ENCODE measurements around the gene HHIPL1. TPM values are rescaled to one million over a fixed set of nuclear protein-coding genes. Genes with fewer than 3 reads are reported as not detected.

Gene HHIPL1
- total RNA-seq, 2 experiments from 2014 or later: 0.09 TPM; not detected in 1

Other genes starting within 250 kb of the HHIPL1 start
- gene SETD3, start 164.3 kb upstream of the HHIPL1 start, total RNA-seq: 10 to 100 TPM; 53.9 to 61.4 TPM
- gene CCNK, start 163.7 kb upstream of the HHIPL1 start, total RNA-seq: 10 to 100 TPM; 82.9 to 84.3 TPM
- 1 to 10 TPM; 7.1 to 9.1 TPM for gene CCDC85C, start 40.9 kb upstream of the HHIPL1 start, total RNA-seq
- gene CYP46A1, start 39.2 kb downstream of the HHIPL1 start, total RNA-seq: under 1 TPM in 1 of 2 experiments, not detected in 1; 0.15 TPM
- gene EML1, start 148.3 kb downstream of the HHIPL1 start, total RNA-seq: not detected

All from activated CD8-positive, alpha-beta memory T cell treated with anti-CD3 and anti-CD28 coated beads, Interleukin-2, amount 10 ng/mL, durations not matched to agents 7 days and 5 days (primary cell).